Loucy (cell line): ENCODE results near the gene WDR43.

Experiments used
- H2AFZ ChIP-seq: fragments of 200-600 bp; sonication (generic); 2 replicates; pipeline ENCODE4 v1.6.0; 2016; ENCODE audit warnings: antibody characterized with exemption, mild to moderate bottlenecking, low read length, moderate library complexity
- H3F3A ChIP-seq: fragments of 200-600 bp; 2 replicates; pipeline ENCODE4 v1.6.0; 2016; ENCODE audit warnings: antibody characterized with exemption, low read depth, mild to moderate bottlenecking
- H3K27me3 ChIP-seq: fragments of 200-600 bp; sonication (generic); 2 replicates; pipeline ENCODE4 v1.6.1; 2014; ENCODE audit warnings: low read length, mild to moderate bottlenecking; ENCODE audit not compliant: insufficient read depth, poor library complexity, severe bottlenecking
- H3K36me3 ChIP-seq: fragments of 200-600 bp; sonication (generic); 2 replicates; pipeline ENCODE4 v1.6.1; 2016; ENCODE audit warnings: low read length; ENCODE audit not compliant: insufficient read depth
- H3K4me1 ChIP-seq: fragments of 200-600 bp; sonication (generic); 2 replicates; pipeline ENCODE4 v1.5.1; 2014; ENCODE audit warnings: low read length, mild to moderate bottlenecking; ENCODE audit not compliant: insufficient read depth, poor library complexity, severe bottlenecking
- H3K4me2 ChIP-seq: fragments of 200-600 bp; sonication (generic); 2 replicates; pipeline ENCODE4 v1.6.0; 2014; ENCODE audit warnings: antibody characterized with exemption, low read length, low read depth, mild to moderate bottlenecking; ENCODE audit not compliant: poor library complexity, severe bottlenecking
- H3K4me3 ChIP-seq: fragments of 200-600 bp; sonication (generic); 2 replicates; pipeline ENCODE4 v1.5.1; 2014; ENCODE audit warnings: low read length, mild to moderate bottlenecking, mixed read lengths; ENCODE audit not compliant: poor library complexity, severe bottlenecking
- H3K79me2 ChIP-seq: fragments of 200-600 bp; sonication (generic); 2 replicates; pipeline ENCODE4 v1.6.1; 2014; ENCODE audit warnings: low read length; ENCODE audit not compliant: insufficient read depth
- H3K9ac ChIP-seq: fragments of 200-600 bp; sonication (generic); 2 replicates; pipeline ENCODE4 v1.6.0; 2014; ENCODE audit warnings: mild to moderate bottlenecking, low read depth, low read length, moderate library complexity; ENCODE audit not compliant: poor library complexity, severe bottlenecking
- H3K9me2 ChIP-seq: fragments of 200-600 bp; sonication (generic); replicated peaks from 2 replicates; pipeline ENCODE4 v1.6.1; 2016; ENCODE audit warnings: low read depth, low read length, mixed read lengths
- H3K9me3 ChIP-seq: fragments of 200-600 bp; sonication (generic); 2 replicates; pipeline ENCODE4 v1.6.1; 2014; ENCODE audit warnings: mild to moderate bottlenecking, antibody characterized with exemption, low read length, low read depth; ENCODE audit not compliant: insufficient read depth
- H4K20me1 ChIP-seq: fragments of 200-600 bp; sonication (generic); 2 replicates; pipeline ENCODE4 v1.6.0; 2014; ENCODE audit warnings: antibody characterized with exemption, low read length, mild to moderate bottlenecking; ENCODE audit not compliant: insufficient read depth, poor library complexity, severe bottlenecking
- CTCF ChIP-seq: fragments of 200-600 bp; sonication (generic); conservative IDR thresholded peaks from 2 replicates; pipeline ENCODE4 v1.5.1; 2014; ENCODE audit warnings: mild to moderate bottlenecking, antibody characterized with exemption, low read length
- EZH2phosphoT487 ChIP-seq: fragments of 200-600 bp; IDR thresholded peaks from 2 replicates; pipeline ENCODE4 v1.6.1; 2018; ENCODE audit warnings: antibody characterized with exemption, mild to moderate bottlenecking, moderate library complexity, borderline replicate concordance

Gene WDR43

GRCh38 chr2:28952836-28953211 is 58.4 kb downstream of the WDR43 start:
- no peaks in the 10 kb centered on the region for H3K9me2 ChIP-seq
- no peak overlapping the region for H2AFZ ChIP-seq
- H3K9ac ChIP-seq, result no peak overlapping the region
- H3K36me3 ChIP-seq, result peaks cover 17% of the 10 kb centered on the region; the same call in 1 of the 2 replicates
- no peaks in the 10 kb centered on the region for H3F3A ChIP-seq
- H3K9me3 ChIP-seq, result no peaks in the 10 kb centered on the region; the same call in 1 of the 2 replicates
- no peaks in the 10 kb centered on the region for H3K79me2 ChIP-seq
- TF ChIP-seq CTCF, result peak; percentile 37
- no peak for TF ChIP-seq EZH2phosphoT487
- H3K4me1 ChIP-seq, result no peaks in the 10 kb centered on the region
- no peak overlapping the region for H3K4me2 ChIP-seq
- H3K27me3 ChIP-seq, result no peaks in the 10 kb centered on the region
- no peaks in the 10 kb centered on the region for H4K20me1 ChIP-seq
- H3K4me3 ChIP-seq, result no peak overlapping the region

GRCh38 chr2:28955467-28955866 is 61.0 kb downstream of the WDR43 start:
- Histone ChIP-seq H2AFZ (no peak overlapping the region), H3K4me3 (no peak overlapping the region)

GRCh38 chr2:28956415-28956826 is 62.0 kb downstream of the WDR43 start:
- no peaks in the 10 kb centered on the region for H3K9me2 ChIP-seq
- peak overlapping the region; percentile 60 for H3K4me3 ChIP-seq
- no peaks in the 10 kb centered on the region for H3F3A ChIP-seq
- no peaks in the 10 kb centered on the region for H3K79me2 ChIP-seq
- H4K20me1 ChIP-seq, result no peaks in the 10 kb centered on the region
- H3K36me3 ChIP-seq, result no peaks in the 10 kb centered on the region
- no peaks in the 10 kb centered on the region for H3K4me1 ChIP-seq
- peak overlapping the region; percentile 57 for H2AFZ ChIP-seq
- TF ChIP-seq EZH2phosphoT487 (no peak), CTCF (no peak; the same call in 1 of the 2 replicates)
- H3K4me2 ChIP-seq, result peak overlapping the region; percentile 70
- no peaks in the 10 kb centered on the region for H3K9me3 ChIP-seq
- H3K27me3 ChIP-seq, result no peaks in the 10 kb centered on the region
- no peak overlapping the region for H3K9ac ChIP-seq

More at GRCh38 chr2:28955467-28955866, 61.0 kb downstream of the WDR43 start:
- Histone ChIP-seq H3K9me2 (no peaks in the 10 kb centered on the region), H4K20me1 (no peaks in the 10 kb centered on the region), H3K36me3 (no peaks in the 10 kb centered on the region), H3K4me2 (no peak overlapping the region), H3K9ac (no peak overlapping the region), H3K4me1 (no peaks in the 10 kb centered on the region), H3K79me2 (no peaks in the 10 kb centered on the region), H3K9me3 (no peaks in the 10 kb centered on the region), H3K27me3 (no peaks in the 10 kb centered on the region), H3F3A (no peaks in the 10 kb centered on the region)
- TF ChIP-seq CTCF, result no peak
- TF ChIP-seq EZH2phosphoT487, result no peak
